GM12865 (cell line): ENCODE results near the gene EDIL3.
A peak's percentile ranks its signal among the peaks of the same experiment; 100 is the strongest.
"Not testable (repeated sequence)": the region's sequence is repeated elsewhere in the genome, so short reads cannot be mapped to it uniquely, and the experiment has no call there.

Experiments used
- DNase-seq: peaks from one replicate; pipeline ENCODE4 v3.0.0; 2010; ENCODE audit warnings: low read depth
- H3K4me3 ChIP-seq: 2 replicates; pipeline ENCODE4 v1.5.1; 2011; ENCODE audit warnings: mild to moderate bottlenecking, low read depth, low read length, control low read depth
- CTCF ChIP-seq: IDR thresholded peaks from 2 replicates; pipeline ENCODE4 v1.5.1; 2011; ENCODE audit warnings: low read length, control low read depth, low read depth, inconsistent platforms; ENCODE audit not compliant: insufficient read depth; ENCODE audit errors: missing control alignments

Gene EDIL3

GRCh38 chr5:84299959-84300358, 84.7 kb downstream of the EDIL3 start:
- no peak for DNase-seq
- H3K4me3 ChIP-seq = no peak overlapping the region
- TF ChIP-seq CTCF = no peak

- H3K4me3 ChIP-seq = no peak overlapping the region
- no peak for DNase-seq
- TF ChIP-seq CTCF = no peak
Measured at GRCh38 chr5:84298628-84299027, 86.1 kb downstream of the EDIL3 start.

GRCh38 chr5:84297641-84298040, 87.0 kb downstream of the EDIL3 start:
- H3K4me3 ChIP-seq, DNase-seq: not testable (repeated sequence)

- peak; percentile 2 for DNase-seq
- no peak overlapping the region for H3K4me3 ChIP-seq
- TF ChIP-seq CTCF = no peak
Measured at GRCh38 chr5:84292788-84293653, 91.7 kb downstream of the EDIL3 start.

- no peak for DNase-seq
- no peak overlapping the region for H3K4me3 ChIP-seq
- no peak for TF ChIP-seq CTCF
Measured at GRCh38 chr5:84292000-84292642, 92.6 kb downstream of the EDIL3 start.

GRCh38 chr5:84290673-84291072, 94.0 kb downstream of the EDIL3 start:
- H3K4me3 ChIP-seq = no peak overlapping the region
- no peak for TF ChIP-seq CTCF
- DNase-seq = no peak

GRCh38 chr5:84290161-84290560, 94.5 kb downstream of the EDIL3 start:
- no peak for TF ChIP-seq CTCF
- no peak overlapping the region for H3K4me3 ChIP-seq
- no peak for DNase-seq
